ENCODE results near the gene TBX4. TPM values are rescaled to one million over a fixed set of nuclear protein-coding genes. Genes with fewer than 3 reads are reported as not detected.

Gene TBX4
- total and polyA plus RNA-seq, 2 of the 13 experiments (the other 11 are each of a cell fraction or from before 2014, with no cell fraction given), result 0.11 to 1.1 TPM

DNA sequence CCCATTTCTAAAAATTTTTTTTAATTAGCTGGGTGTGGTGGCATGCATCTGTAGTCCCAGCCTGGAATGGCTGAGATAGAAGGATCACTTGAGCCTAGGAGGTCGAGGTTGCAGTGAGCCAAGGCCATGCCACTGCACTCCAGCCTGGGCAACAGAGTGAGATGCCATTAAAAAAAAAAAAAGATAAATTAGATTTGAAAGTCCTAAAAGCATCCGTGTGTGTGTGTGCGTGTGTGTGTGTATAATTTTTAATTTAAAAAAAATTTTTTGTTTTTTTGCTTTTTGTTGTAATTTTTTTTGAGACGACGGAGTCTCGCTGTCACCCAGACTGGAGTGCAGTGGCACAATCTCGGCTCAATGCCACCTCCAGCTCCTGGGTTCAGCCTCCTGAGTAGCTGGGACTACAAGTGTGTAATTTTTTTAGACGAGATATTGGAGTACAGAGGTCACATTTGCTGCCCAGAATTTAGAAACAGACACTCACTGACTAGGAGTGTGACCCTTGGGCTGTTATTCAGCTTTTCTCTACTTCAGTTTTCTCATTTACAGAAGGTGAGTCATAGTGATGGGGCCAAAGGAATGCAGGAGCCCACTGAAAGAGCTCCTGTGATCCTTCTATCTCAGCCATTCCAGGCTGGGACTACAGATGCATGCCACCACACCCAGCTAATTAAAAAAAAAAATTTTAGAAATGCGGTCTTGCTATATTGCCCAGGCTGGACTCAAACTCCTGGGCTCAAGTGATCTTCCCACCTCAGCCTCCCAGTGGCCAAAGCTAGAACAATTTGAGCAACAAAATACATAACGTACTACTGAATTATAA is 25.5 kb upstream of the TBX4 start (continued):
- TF ChIP-seq, protein P1, sequence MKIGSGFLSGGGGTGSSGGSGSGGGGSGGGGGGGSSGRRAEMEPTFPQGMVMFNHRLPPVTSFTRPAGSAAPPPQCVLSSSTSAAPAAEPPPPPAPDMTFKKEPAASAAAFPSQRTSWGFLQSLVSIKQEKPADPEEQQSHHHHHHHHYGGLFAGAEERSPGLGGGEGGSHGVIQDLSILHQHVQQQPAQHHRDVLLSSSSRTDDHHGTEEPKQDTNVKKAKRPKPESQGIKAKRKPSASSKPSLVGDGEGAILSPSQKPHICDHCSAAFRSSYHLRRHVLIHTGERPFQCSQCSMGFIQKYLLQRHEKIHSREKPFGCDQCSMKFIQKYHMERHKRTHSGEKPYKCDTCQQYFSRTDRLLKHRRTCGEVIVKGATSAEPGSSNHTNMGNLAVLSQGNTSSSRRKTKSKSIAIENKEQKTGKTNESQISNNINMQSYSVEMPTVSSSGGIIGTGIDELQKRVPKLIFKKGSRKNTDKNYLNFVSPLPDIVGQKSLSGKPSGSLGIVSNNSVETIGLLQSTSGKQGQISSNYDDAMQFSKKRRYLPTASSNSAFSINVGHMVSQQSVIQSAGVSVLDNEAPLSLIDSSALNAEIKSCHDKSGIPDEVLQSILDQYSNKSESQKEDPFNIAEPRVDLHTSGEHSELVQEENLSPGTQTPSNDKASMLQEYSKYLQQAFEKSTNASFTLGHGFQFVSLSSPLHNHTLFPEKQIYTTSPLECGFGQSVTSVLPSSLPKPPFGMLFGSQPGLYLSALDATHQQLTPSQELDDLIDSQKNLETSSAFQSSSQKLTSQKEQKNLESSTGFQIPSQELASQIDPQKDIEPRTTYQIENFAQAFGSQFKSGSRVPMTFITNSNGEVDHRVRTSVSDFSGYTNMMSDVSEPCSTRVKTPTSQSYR (CRISPR knock-in tag; IDR thresholded peaks at IDR 0.05; ENCODE audit: borderline replicate concordance), result peak; percentile 27; the same call in 1 of the 2 replicates
- TF ChIP-seq ZC3H13 (CRISPR knock-in tag; IDR thresholded peaks at IDR 0.05), result no peak
- peak; percentile 66 for TF ChIP-seq RARA (CRISPR knock-in tag; IDR thresholded peaks at IDR 0.05)
- TF ChIP-seq ZNF260 (CRISPR knock-in tag; IDR thresholded peaks at IDR 0.05; ENCODE audit: borderline replicate concordance, low read depth), result no peak
- peak; percentile 95 for TF ChIP-seq ZNF121 (CRISPR knock-in tag; IDR thresholded peaks at IDR 0.05)
- peak; percentile 56; the same call in 1 of the 2 replicates for TF ChIP-seq TBX2 (CRISPR knock-in tag; IDR thresholded peaks at IDR 0.05; ENCODE audit: borderline replicate concordance)
- TF ChIP-seq ZNF549 (CRISPR knock-in tag; IDR thresholded peaks at IDR 0.05), result peak; percentile 49; the same call in 1 of the 2 replicates
- TF ChIP-seq PITX1 (CRISPR knock-in tag; IDR thresholded peaks at IDR 0.05), result no peak
- peak; percentile 54; the same call in 1 of the 2 replicates for TF ChIP-seq IRF2 (CRISPR knock-in tag; IDR thresholded peaks at IDR 0.05)
- 0 out of 2 replicates have a peak, but pooled peaks have one; percentile 18 for TF ChIP-seq HNRNPL (IDR thresholded peaks at IDR 0.05; ENCODE audit: low read depth, low read length)
- no peak for TF ChIP-seq PHF5A (CRISPR knock-in tag; IDR thresholded peaks at IDR 0.05; ENCODE audit: low read depth, unreplicated experiment)
- no peak for TF ChIP-seq SMC3 (IDR thresholded peaks at IDR 0.05; ENCODE audit: low read length)
- TF ChIP-seq, protein P2, sequence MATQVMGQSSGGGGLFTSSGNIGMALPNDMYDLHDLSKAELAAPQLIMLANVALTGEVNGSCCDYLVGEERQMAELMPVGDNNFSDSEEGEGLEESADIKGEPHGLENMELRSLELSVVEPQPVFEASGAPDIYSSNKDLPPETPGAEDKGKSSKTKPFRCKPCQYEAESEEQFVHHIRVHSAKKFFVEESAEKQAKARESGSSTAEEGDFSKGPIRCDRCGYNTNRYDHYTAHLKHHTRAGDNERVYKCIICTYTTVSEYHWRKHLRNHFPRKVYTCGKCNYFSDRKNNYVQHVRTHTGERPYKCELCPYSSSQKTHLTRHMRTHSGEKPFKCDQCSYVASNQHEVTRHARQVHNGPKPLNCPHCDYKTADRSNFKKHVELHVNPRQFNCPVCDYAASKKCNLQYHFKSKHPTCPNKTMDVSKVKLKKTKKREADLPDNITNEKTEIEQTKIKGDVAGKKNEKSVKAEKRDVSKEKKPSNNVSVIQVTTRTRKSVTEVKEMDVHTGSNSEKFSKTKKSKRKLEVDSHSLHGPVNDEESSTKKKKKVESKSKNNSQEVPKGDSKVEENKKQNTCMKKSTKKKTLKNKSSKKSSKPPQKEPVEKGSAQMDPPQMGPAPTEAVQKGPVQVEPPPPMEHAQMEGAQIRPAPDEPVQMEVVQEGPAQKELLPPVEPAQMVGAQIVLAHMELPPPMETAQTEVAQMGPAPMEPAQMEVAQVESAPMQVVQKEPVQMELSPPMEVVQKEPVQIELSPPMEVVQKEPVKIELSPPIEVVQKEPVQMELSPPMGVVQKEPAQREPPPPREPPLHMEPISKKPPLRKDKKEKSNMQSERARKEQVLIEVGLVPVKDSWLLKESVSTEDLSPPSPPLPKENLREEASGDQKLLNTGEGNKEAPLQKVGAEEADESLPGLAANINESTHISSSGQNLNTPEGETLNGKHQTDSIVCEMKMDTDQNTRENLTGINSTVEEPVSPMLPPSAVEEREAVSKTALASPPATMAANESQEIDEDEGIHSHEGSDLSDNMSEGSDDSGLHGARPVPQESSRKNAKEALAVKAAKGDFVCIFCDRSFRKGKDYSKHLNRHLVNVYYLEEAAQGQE (IDR thresholded peaks at IDR 0.05; ENCODE audit: borderline replicate concordance in 1 of 2, low read depth in 1 of 2, low read length in 2 of 2), result no peak
- TF ChIP-seq ZFP37 (CRISPR knock-in tag; IDR thresholded peaks at IDR 0.05; ENCODE audit: borderline replicate concordance), result no peak
- no peak for TF ChIP-seq ZNF589 (CRISPR knock-in tag; conservative IDR thresholded peaks at IDR 0.05)
- TF ChIP-seq, protein P3, sequence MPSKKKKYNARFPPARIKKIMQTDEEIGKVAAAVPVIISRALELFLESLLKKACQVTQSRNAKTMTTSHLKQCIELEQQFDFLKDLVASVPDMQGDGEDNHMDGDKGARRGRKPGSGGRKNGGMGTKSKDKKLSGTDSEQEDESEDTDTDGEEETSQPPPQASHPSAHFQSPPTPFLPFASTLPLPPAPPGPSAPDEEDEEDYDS (CRISPR knock-in tag; IDR thresholded peaks at IDR 0.05), result 0 out of 2 replicates have a peak, but pooled peaks have one; percentile 26
- TF ChIP-seq NR2F1 (CRISPR knock-in tag; IDR thresholded peaks at IDR 0.05), result 0 out of 4 replicates have a peak, but pooled peaks of 1 of the 2 experiments have one; percentile 24
- TF ChIP-seq ATAD3A (CRISPR knock-in tag; IDR thresholded peaks at IDR 0.05), result no peak

All from HepG2 (cell line).